H9 (cell line): ENCODE results near the gene TRABD. TPM values are rescaled to one million over a fixed set of nuclear protein-coding genes. Genes with fewer than 3 reads are reported as not detected.

Experiments
- DNase-seq: peaks from one replicate; pipeline ENCODE4 v3.0.0-alpha.2; 2017
- H2AFZ ChIP-seq: one replicate; pipeline ENCODE4 v1.6.1; 2013; ENCODE audit warnings: mild to moderate bottlenecking, low read length, control low read depth, moderate library complexity
- H2AK5ac ChIP-seq: 2 replicates; pipeline ENCODE4 v1.6.1; 2013; ENCODE audit warnings: low read length, control low read depth, mixed read lengths; ENCODE audit not compliant: insufficient read length
- H2BK120ac ChIP-seq: one replicate; pipeline ENCODE4 v1.6.1; 2013; ENCODE audit warnings: low read depth, mild to moderate bottlenecking, low read length, control low read depth, inconsistent platforms; ENCODE audit not compliant: poor library complexity, severe bottlenecking
- H2BK12ac ChIP-seq: 2 replicates; pipeline ENCODE4 v1.6.1; 2013; ENCODE audit warnings: low read length, control low read depth, mixed read lengths, low read depth; ENCODE audit not compliant: insufficient read length
- H2BK15ac ChIP-seq: 2 replicates; pipeline ENCODE4 v1.6.1; 2013; ENCODE audit warnings: low read depth, low read length, control low read depth
- H2BK20ac ChIP-seq: one replicate; pipeline ENCODE4 v1.6.1; 2013; ENCODE audit warnings: low read depth, mild to moderate bottlenecking, low read length, control low read depth, inconsistent platforms; ENCODE audit not compliant: poor library complexity, severe bottlenecking
- H2BK5ac ChIP-seq: 2 replicates; pipeline ENCODE4 v1.6.1; 2013; ENCODE audit warnings: low read length, control low read depth, mixed read lengths; ENCODE audit not compliant: insufficient read length
- H3K14ac ChIP-seq: 2 replicates; pipeline ENCODE4 v1.6.1; 2013; ENCODE audit warnings: low read length, control low read depth; ENCODE audit not compliant: insufficient read depth
- H3K18ac ChIP-seq: 2 replicates; pipeline ENCODE4 v1.6.1; 2013; ENCODE audit warnings: low read depth, mild to moderate bottlenecking, mixed read lengths, low read length, control low read depth; ENCODE audit not compliant: insufficient read length
- H3K23ac ChIP-seq: 2 replicates; pipeline ENCODE4 v1.6.1; 2013; ENCODE audit warnings: low read length, control low read depth, mixed read lengths, low read depth; ENCODE audit not compliant: insufficient read length
- H3K23me2 ChIP-seq: 2 replicates; pipeline ENCODE4 v1.6.1; 2013; ENCODE audit warnings: low read depth, mild to moderate bottlenecking, mixed read lengths, low read length, control low read depth; ENCODE audit not compliant: insufficient read length, poor library complexity, severe bottlenecking
- H3K27ac ChIP-seq: 2 replicates; pipeline ENCODE4 v1.5.1; 2013; ENCODE audit warnings: low read length, control low read depth, mixed read lengths, low read depth; ENCODE audit not compliant: insufficient read length
- H3K27me3 ChIP-seq: 2 replicates; pipeline ENCODE4 v1.6.1; 2013; ENCODE audit warnings: low read length, control low read depth, inconsistent platforms; ENCODE audit not compliant: insufficient read depth
- H3K4ac ChIP-seq: 2 replicates; pipeline ENCODE4 v1.6.1; 2013; ENCODE audit warnings: low read depth, mild to moderate bottlenecking, control low read depth, inconsistent platforms, low read length, moderate library complexity
- H3K4me1 ChIP-seq: 2 replicates; pipeline ENCODE4 v1.6.1; 2013; ENCODE audit warnings: low read length, control low read depth, inconsistent platforms; ENCODE audit not compliant: insufficient read depth
- H3K4me2 ChIP-seq: 2 replicates; pipeline ENCODE4 v1.6.1; 2013; ENCODE audit warnings: low read length, control low read depth, mixed read lengths; ENCODE audit not compliant: insufficient read length, insufficient read depth
- H3K56ac ChIP-seq: 2 replicates; pipeline ENCODE4 v1.6.1; 2013; ENCODE audit warnings: low read depth, mild to moderate bottlenecking, mixed read lengths, low read length, control low read depth; ENCODE audit not compliant: insufficient read length
- H3K79me1 ChIP-seq: 2 replicates; pipeline ENCODE4 v1.6.1; 2013; ENCODE audit warnings: low read depth, mild to moderate bottlenecking, moderate library complexity, low read length, control low read depth, inconsistent platforms; ENCODE audit not compliant: insufficient read depth, poor library complexity, severe bottlenecking
- H3K79me2 ChIP-seq: 2 replicates; pipeline ENCODE4 v1.6.1; 2013; ENCODE audit warnings: low read length, control low read depth, inconsistent platforms; ENCODE audit not compliant: insufficient read depth
- H3K9ac ChIP-seq: 2 replicates; pipeline ENCODE4 v1.6.1; 2013; ENCODE audit warnings: low read length, control low read depth, mixed read lengths; ENCODE audit not compliant: insufficient read length; ENCODE audit errors: extremely low read depth
- H3K9me3 ChIP-seq: one replicate; pipeline ENCODE4 v1.6.1; 2013; ENCODE audit warnings: low read depth, low read length, inconsistent platforms; ENCODE audit not compliant: control insufficient read depth
- H3T11ph ChIP-seq: one replicate; pipeline ENCODE4 v1.6.1; 2013; ENCODE audit warnings: mild to moderate bottlenecking, low read length, control low read depth, inconsistent platforms
- H4K20me1 ChIP-seq: one replicate; pipeline ENCODE4 v1.6.1; 2013; ENCODE audit not compliant: control insufficient read depth, insufficient read length, insufficient read depth
- H4K5ac ChIP-seq: 2 replicates; pipeline ENCODE4 v1.6.1; 2013; ENCODE audit warnings: low read depth, mild to moderate bottlenecking, mixed read lengths, low read length, control low read depth; ENCODE audit not compliant: insufficient read length
- H4K8ac ChIP-seq: replicated peaks from 2 replicates; pipeline ENCODE4 v1.6.1; 2013; ENCODE audit warnings: low read length, control low read depth, mixed read lengths, low read depth; ENCODE audit not compliant: insufficient read length
- H4K91ac ChIP-seq: 2 replicates; pipeline ENCODE4 v1.6.1; 2013; ENCODE audit warnings: low read depth, mild to moderate bottlenecking, moderate library complexity, mixed read lengths, low read length, control low read depth; ENCODE audit not compliant: insufficient read length
- H3K27ac Mint-ChIP-seq, 3 experiments: 2 replicates in 2 of 3; 3 replicates in 1 of 3; pipeline ENCODE4 v1.8.0; 2020 to 2021; ENCODE audit warnings: mixed read lengths in 3 of 3, mild to moderate bottlenecking in 1 of 3, moderate library complexity in 1 of 3
- H3K27me3 Mint-ChIP-seq: 2 replicates; pipeline ENCODE4 v1.8.0; 2021; ENCODE audit warnings: low read depth, mild to moderate bottlenecking, moderate library complexity, mixed read lengths
- H3K36me3 Mint-ChIP-seq, 3 experiments: 2 replicates in 2 of 3; 3 replicates in 1 of 3; pipeline ENCODE4 v1.8.0; 2020 to 2021; ENCODE audit warnings: low read depth in 3 of 3, mixed read lengths in 3 of 3; ENCODE audit not compliant: insufficient read depth in 1 of 3
- H3K4me1 Mint-ChIP-seq, 2 experiments: 2 replicates each; pipeline ENCODE4 v1.8.0; 2020; ENCODE audit warnings: mixed read lengths in 2 of 2
- H3K4me3 Mint-ChIP-seq, 2 experiments: 2 replicates in 1 of 2; 3 replicates in 1 of 2; pipeline ENCODE4 v1.8.0; 2020 to 2021; ENCODE audit warnings: mild to moderate bottlenecking in 2 of 2, mixed read lengths in 2 of 2, moderate library complexity in 1 of 2
- H3K9me3 Mint-ChIP-seq, 2 experiments: 2 replicates in 1 of 2; 3 replicates in 1 of 2; pipeline ENCODE4 v1.8.0; 2020; ENCODE audit warnings: mild to moderate bottlenecking in 2 of 2, mixed read lengths in 2 of 2, moderate library complexity in 1 of 2
- CTCF ChIP-seq: fragments of 200-600 bp; sonication (generic); conservative IDR thresholded peaks from 3 replicates; pipeline ENCODE4 v1.8.0; 2021; ENCODE audit warnings: antibody characterized with exemption, mild to moderate bottlenecking
- WGBS: extraction: QIAGEN DNeasy Blood & Tissue Kit; methylation state at CpG from one replicate; pipeline ENCODE4 v1.1.7; 2013; ENCODE audit warnings: missing lambda C conversion rate, low lambda C conversion rate, mixed read lengths; ENCODE audit not compliant: insufficient read length; ENCODE audit errors: extremely low coverage; 5-methylcytosine and 5-hydroxymethylcytosine counted together
- total RNA-seq: library from RNA; stranded (reverse); gene quantifications from 2 replicates; pipeline ENCODE4 v1.2.1, GENCODE V29; 2021

Gene TRABD
- total RNA-seq, 1 experiment from 2014 or later = 47.8 TPM

- no peak overlapping the region for H3K9ac ChIP-seq
- no peak overlapping the region for H3K4me2 ChIP-seq
- no peak overlapping the region for H2BK5ac ChIP-seq
- no peak overlapping the region for H3K18ac ChIP-seq
- no peaks in the 10 kb centered on the region; the same call in 1 of the 2 replicates for H3K4me1 ChIP-seq
- Mint-ChIP-seq H3K4me1 (peaks cover 11 to 12% of the 10 kb centered on the region in 2 experiments), H3K4me3 (no peak overlapping the region), H3K36me3 (peaks cover 14 to 39% (median 35%) of the 10 kb centered on the region in 3 experiments), H3K9me3 (peaks cover 6 to 10% of the 10 kb centered on the region in 2 experiments; a peak in 4 of 5 replicates), H3K27ac (peak overlapping the region in 2 of 3 experiments; percentile 49 to 87; a peak in 3 of 7 replicates), H3K27me3 (no peaks in the 10 kb centered on the region)
- no peak overlapping the region for H2BK20ac ChIP-seq
- no peak overlapping the region for H2AK5ac ChIP-seq
- WGBS = no CpG with 5 or more reads among the region's 11 CpGs
- H4K91ac ChIP-seq = no peak overlapping the region
- no peak for DNase-seq
- no peaks in the 10 kb centered on the region for H3K79me1 ChIP-seq
- peak; percentile 68 for TF ChIP-seq CTCF
- H3K27ac ChIP-seq = no peak overlapping the region
- no peak overlapping the region for H2BK120ac ChIP-seq
- no peaks in the 10 kb centered on the region for H3K23me2 ChIP-seq
- no peak overlapping the region for H2BK15ac ChIP-seq
- no peaks in the 10 kb centered on the region for H3K27me3 ChIP-seq
- H3K14ac ChIP-seq = peak overlapping the region; percentile 35; the same call in 1 of the 2 replicates
- H4K5ac ChIP-seq = no peak overlapping the region
- no peak overlapping the region for H3K56ac ChIP-seq
- H2BK12ac ChIP-seq = no peak overlapping the region
- peaks cover 6% of the 10 kb centered on the region for H4K20me1 ChIP-seq
- H3K4ac ChIP-seq = no peak overlapping the region
- no peak overlapping the region for H3K23ac ChIP-seq
- H2AFZ ChIP-seq = no peak overlapping the region
- no peak overlapping the region for H4K8ac ChIP-seq
- no peaks in the 10 kb centered on the region for H3K9me3 ChIP-seq
- H3K79me2 ChIP-seq = no peaks in the 10 kb centered on the region; the same call in 1 of the 2 replicates
- H3T11ph ChIP-seq = no peak overlapping the region
Observed at GRCh38 chr22:50236731-50237409, 51.2 kb downstream of the TRABD start.
